MCF 10A (cell line): ENCODE results near the gene PLCD1. TPM values are rescaled to one million over a fixed set of nuclear protein-coding genes. Genes with fewer than 3 reads are reported as not detected.
A peak's percentile ranks its signal among the peaks of the same experiment; 100 is the strongest.

Source experiments
- BruUV-seq: library from RNA; stranded (reverse); fragments of 400-500 nt; replicated peaks from 2 replicates; lab custom pipeline; 2021; lab: Mats Ljungman, UMichigan
- CTCF ChIA-PET: fragments of 300-600 bp; sonication (Branson Sonifier 250); formaldehyde crosslinking; extraction: SDS; loops from one replicate; lab custom pipeline; 2021; ENCODE audit warnings: antibody characterized with exemption, inconsistent platforms; lab: Yijun Ruan, JAX
- POLR2A ChIA-PET: fragments of 300-600, 350-650 bp; sonication (Branson Sonifier 250); formaldehyde crosslinking; extraction: SDS; loops from one replicate; lab custom pipeline; 2020; ENCODE audit warnings: antibody characterized with exemption, inconsistent platforms; lab: Yijun Ruan, JAX
- DNase-seq: peaks from one replicate; pipeline ENCODE4 v3.0.0-alpha.2; 2018; ENCODE audit not compliant: unreplicated experiment
- H3K27ac Mint-ChIP-seq: one replicate; pipeline ENCODE4 v1.8.0; 2022; ENCODE audit warnings: mild to moderate bottlenecking, low read depth, mixed read lengths; ENCODE audit not compliant: unreplicated experiment
- H3K27me3 Mint-ChIP-seq: one replicate; pipeline ENCODE4 v1.8.0; 2022; ENCODE audit warnings: mixed read lengths; ENCODE audit not compliant: insufficient read depth, unreplicated experiment
- H3K36me3 Mint-ChIP-seq: one replicate; pipeline ENCODE4 v1.8.0; 2022; ENCODE audit warnings: mild to moderate bottlenecking, moderate library complexity, mixed read lengths; ENCODE audit not compliant: insufficient read depth, unreplicated experiment
- H3K4me1 Mint-ChIP-seq: one replicate; pipeline ENCODE4 v1.8.0; 2022; ENCODE audit warnings: mixed read lengths; ENCODE audit not compliant: insufficient read depth, unreplicated experiment
- H3K4me3 Mint-ChIP-seq: one replicate; pipeline ENCODE4 v1.8.0; 2022; ENCODE audit warnings: mild to moderate bottlenecking, moderate library complexity, mixed read lengths; ENCODE audit not compliant: unreplicated experiment
- H3K9me3 Mint-ChIP-seq: one replicate; pipeline ENCODE4 v1.8.0; 2022; ENCODE audit warnings: mixed read lengths; ENCODE audit not compliant: unreplicated experiment
- intact Hi-C: fragments of 100-400 bp; cut with micrococcal nuclease; formaldehyde crosslinking; loops from 2 replicates; pipeline ENCODE4 v1.14.1; 2022
- total RNA-seq: library from RNA; stranded (reverse); gene quantifications from 2 replicates; pipeline ENCODE4 v1.2.3, GENCODE V29; 2022
- TF ChIP-seq, protein P1 (sequence below): fragments of 200-600 bp; IDR thresholded peaks from one replicate; pipeline ENCODE4 v1.8.0; 2022; ENCODE audit warnings: antibody characterized with exemption, mild to moderate bottlenecking; ENCODE audit not compliant: unreplicated experiment

Gene PLCD1
- total RNA-seq, 1 experiment from 2014 or later, result 1.8 TPM

DNA sequence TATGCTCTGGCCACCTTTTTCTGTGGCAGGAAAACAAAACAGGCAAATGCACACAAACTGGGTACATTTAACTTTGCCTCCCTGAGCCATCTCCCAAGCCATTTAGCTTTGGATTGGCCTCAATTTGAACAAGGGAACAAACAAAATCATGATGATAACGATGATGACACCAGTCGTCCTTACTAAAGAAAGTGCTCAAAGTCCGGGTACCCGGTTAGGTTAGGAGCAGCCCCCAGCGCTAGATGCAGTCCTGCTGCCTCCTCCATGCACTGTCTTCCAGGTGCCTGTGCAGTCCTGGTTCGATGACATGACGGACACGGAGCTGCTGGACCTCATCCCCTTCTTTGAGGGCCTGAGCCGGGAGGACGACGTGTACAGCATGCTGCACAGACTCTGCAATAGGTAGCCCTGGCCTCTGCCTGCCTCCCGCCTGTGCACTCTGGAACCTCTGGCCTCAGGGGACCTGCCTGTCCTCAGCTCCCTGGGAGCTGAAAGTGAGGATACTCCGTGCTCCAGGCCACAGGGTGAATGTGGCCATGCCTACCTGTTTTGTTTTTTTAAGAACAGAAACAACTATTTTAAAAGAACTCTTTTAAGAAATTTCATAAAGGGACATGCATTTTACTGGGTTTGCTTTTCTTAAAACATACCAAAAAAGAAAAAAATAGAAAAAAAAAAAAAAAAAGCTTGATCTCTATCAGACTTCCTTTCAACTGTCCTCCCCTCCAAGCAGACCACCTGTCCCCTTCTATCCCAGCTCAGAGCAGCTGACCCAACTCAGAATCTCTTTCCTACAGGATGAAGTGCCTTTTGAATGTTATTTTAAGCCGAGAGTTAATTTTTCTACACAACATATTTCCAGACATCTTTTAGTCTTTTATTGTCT is 48.7 kb downstream of the PLCD1 start:
- ChIA-PET CTCF (interaction anchor here (0.6 to 2.9 kb wide), 8 partner anchors 10 to 500 kb away, joined by 3 to 22 read pairs (median 3); partner anchors contain the start of gene XYLB), POLR2A (interaction anchor here (0.6 kb wide), 1 partner anchor 26 kb away, joined by 3 read pairs; no protein-coding TSS in a partner anchor)
- TF ChIP-seq, protein P1, sequence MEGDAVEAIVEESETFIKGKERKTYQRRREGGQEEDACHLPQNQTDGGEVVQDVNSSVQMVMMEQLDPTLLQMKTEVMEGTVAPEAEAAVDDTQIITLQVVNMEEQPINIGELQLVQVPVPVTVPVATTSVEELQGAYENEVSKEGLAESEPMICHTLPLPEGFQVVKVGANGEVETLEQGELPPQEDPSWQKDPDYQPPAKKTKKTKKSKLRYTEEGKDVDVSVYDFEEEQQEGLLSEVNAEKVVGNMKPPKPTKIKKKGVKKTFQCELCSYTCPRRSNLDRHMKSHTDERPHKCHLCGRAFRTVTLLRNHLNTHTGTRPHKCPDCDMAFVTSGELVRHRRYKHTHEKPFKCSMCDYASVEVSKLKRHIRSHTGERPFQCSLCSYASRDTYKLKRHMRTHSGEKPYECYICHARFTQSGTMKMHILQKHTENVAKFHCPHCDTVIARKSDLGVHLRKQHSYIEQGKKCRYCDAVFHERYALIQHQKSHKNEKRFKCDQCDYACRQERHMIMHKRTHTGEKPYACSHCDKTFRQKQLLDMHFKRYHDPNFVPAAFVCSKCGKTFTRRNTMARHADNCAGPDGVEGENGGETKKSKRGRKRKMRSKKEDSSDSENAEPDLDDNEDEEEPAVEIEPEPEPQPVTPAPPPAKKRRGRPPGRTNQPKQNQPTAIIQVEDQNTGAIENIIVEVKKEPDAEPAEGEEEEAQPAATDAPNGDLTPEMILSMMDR, result no peak
- no TSS peak for BruUV-seq
- no peak overlapping the region for H3K27ac Mint-ChIP-seq
- no peak overlapping the region for H3K4me3 Mint-ChIP-seq
- H3K27me3 Mint-ChIP-seq, result no peaks in the 10 kb centered on the region
- no peaks in the 10 kb centered on the region for H3K4me1 Mint-ChIP-seq
- intact Hi-C loops, result no loop called here
- peaks cover 65% of the 10 kb centered on the region for H3K36me3 Mint-ChIP-seq
- DNase-seq, result no peak
- H3K9me3 Mint-ChIP-seq, result no peaks in the 10 kb centered on the region

- Mint-ChIP-seq H3K9me3 (no peaks in the 10 kb centered on the region), H3K27ac (no peak overlapping the region), H3K4me1 (no peaks in the 10 kb centered on the region), H3K27me3 (no peaks in the 10 kb centered on the region), H3K36me3 (peaks cover 69% of the 10 kb centered on the region), H3K4me3 (no peak overlapping the region)
- no peak for DNase-seq
- TF ChIP-seq, protein P1, result no peak
- intact Hi-C loops, result loop anchor here (10.0 kb wide), 1 partner anchor 365 kb away; the partner anchor contains the start of gene XYLB
- ChIA-PET POLR2A (interaction anchor here (0.9 kb wide), 1 partner anchor 26 kb away, joined by 3 read pairs; no protein-coding TSS in a partner anchor), CTCF (interaction anchor here (0.6 to 2.9 kb wide), 9 partner anchors 10 to 367 kb away, joined by 3 to 22 read pairs (median 4); partner anchors contain the start of gene XYLB)
- BruUV-seq, result no TSS peak
Observed at GRCh38 chr3:37979541-37980461, 49.6 kb downstream of the PLCD1 start.

- DNase-seq, result peak; percentile 68
- ChIA-PET CTCF (interaction anchor here (0.6 to 13.9 kb wide), 31 partner anchors 9 to 669 kb away, joined by 3 to 207 read pairs (median 4); no protein-coding TSS in a partner anchor), POLR2A (interaction anchor here (0.7 to 1.1 kb wide), 3 partner anchors 28 to 164 kb away, joined by 3 to 6 read pairs (median 3); no protein-coding TSS in a partner anchor)
- BruUV-seq, result no TSS peak
- peaks cover 54% of the 10 kb centered on the region for H3K36me3 Mint-ChIP-seq
- intact Hi-C loops, result loop anchor here (1.0 to 10.0 kb wide), 3 partner anchors 22 to 370 kb away; partner anchors contain the start of gene XYLB
- no peaks in the 10 kb centered on the region for H3K27me3 Mint-ChIP-seq
- TF ChIP-seq, protein P1, result peak; percentile 58
- H3K4me1 Mint-ChIP-seq, result peaks cover 10% of the 10 kb centered on the region
- H3K4me3 Mint-ChIP-seq, result no peak overlapping the region
- H3K9me3 Mint-ChIP-seq, result no peaks in the 10 kb centered on the region
- peak overlapping the region; percentile 12 for H3K27ac Mint-ChIP-seq
Observed at GRCh38 chr3:37974121-37975083, 55.0 kb downstream of the PLCD1 start.
